Measurements from ENCODE around the gene RNF144B. TPM values are rescaled to one million over a fixed set of nuclear protein-coding genes. Genes with fewer than 3 reads are reported as not detected.
A peak's percentile ranks its signal among the peaks of the same experiment; 100 is the strongest.

The RNF144B gene
- total RNA-seq, 2 donors from 2014 or later = 9.4 to 11.9 TPM

DNA sequence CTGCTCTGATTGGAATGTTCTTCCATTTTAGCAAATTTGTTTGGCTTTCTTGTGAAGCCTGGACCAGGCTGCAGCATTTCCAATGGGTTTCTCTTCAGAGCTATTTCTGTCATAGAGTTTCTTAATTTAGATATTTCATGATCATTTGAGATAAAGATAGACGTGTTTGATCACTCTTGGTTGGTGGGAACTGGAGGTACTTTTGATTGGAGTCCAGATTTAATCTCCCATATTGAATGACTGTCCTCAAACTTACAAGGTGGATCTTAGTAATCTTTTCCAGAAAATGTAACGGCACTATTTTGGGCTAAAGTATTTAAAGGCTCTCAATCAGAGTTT lies 29.2 kb downstream of the RNF144B start:
- no peaks in the 10 kb centered on the region for H3K27me3 Mint-ChIP-seq (ENCODE audit: low read depth)
- peaks cover 2 to 8% of the 10 kb centered on the region in 2 donors for H3K9me3 Mint-ChIP-seq
- H3K27ac Mint-ChIP-seq = no peak overlapping the region
- no peak overlapping the region for H3K4me3 Mint-ChIP-seq
- DNase-seq (no peak), ATAC-seq (replicated peaks in 1 of 2) (no peak)
- peaks cover 3 to 5% of the 10 kb centered on the region in 2 donors for H3K36me3 Mint-ChIP-seq (ENCODE audit: insufficient read depth in 2 of 2)
- H3K4me1 Mint-ChIP-seq (ENCODE audit: low read depth) = peaks cover 19% of the 10 kb centered on the region

DNA sequence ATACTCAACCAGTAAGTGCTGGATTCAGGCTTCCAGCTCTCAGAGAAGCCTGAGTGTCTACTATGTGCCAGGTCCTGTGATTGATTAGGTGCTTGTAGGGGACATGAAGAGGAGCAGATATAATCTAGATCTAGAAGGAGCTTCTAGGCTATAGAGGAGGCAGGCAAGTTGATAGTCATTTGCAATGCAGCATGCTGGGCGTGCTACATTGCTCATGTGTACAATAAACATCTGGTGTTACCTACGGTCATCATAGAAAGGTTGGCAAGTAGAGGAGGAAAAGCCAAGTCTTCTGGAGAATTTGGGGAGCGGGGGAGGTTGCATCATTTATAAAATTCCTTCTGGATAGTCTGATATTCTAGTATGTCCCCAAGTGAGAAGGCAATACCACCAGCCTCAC lies 33.2 kb downstream of the RNF144B start:
- ATAC-seq (replicated peaks in 1 of 2) = no peak
- Mint-ChIP-seq H3K4me1 (ENCODE audit: low read depth) (peaks cover 10% of the 10 kb centered on the region), H3K27me3 (ENCODE audit: low read depth) (no peaks in the 10 kb centered on the region), H3K4me3 (no peak overlapping the region), H3K27ac (no peak overlapping the region), H3K36me3 (ENCODE audit: insufficient read depth in 2 of 2) (peaks cover 5% of the 10 kb centered on the region in 2 donors), H3K9me3 (peaks cover 4 to 8% of the 10 kb centered on the region in 2 donors)
- no peak for DNase-seq

DNA sequence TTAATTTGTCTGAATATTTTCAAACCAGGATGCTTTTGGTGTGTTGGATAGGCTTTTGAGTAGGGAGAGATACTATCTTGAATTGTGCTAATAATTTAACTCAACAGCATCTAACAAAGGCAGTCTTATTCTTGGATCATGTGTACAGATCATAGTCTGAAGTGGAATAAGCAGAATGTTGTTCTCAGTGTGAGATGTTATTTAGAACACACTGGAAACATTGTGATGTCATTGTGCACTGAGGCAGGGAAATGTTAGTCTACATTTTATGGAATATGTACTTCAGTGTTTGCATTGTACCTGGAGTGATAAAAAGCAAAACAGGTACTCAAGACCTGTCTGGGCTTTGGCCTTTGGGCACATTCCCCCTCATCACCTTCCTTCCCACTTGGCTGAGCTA lies 35.0 kb downstream of the RNF144B start:
- peaks cover 0 to 4% of the 10 kb centered on the region in 2 donors for H3K36me3 Mint-ChIP-seq (ENCODE audit: insufficient read depth in 2 of 2)

DNA sequence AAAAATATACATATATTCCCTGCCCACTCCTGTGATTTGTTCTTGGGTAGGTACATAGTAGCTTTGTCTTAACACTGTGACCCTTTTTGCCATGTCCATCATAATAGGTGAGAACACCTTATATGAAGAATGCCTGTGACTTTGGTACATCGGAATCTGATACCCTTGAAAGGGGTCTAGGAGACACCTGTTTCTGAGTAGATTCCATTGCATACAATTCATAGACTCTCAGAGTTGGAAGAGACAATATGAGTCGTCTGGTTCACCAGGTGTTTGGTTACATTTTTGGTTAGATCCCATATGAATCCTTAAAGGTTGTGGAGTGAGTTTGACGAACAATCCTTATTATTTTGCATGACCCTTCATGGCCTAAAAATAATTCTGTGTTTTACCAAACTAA lies 36.3 kb downstream of the RNF144B start:
- H3K4me1 Mint-ChIP-seq (ENCODE audit: low read depth) = peaks cover 23% of the 10 kb centered on the region
- no peak for DNase-seq
- no peaks in the 10 kb centered on the region for H3K27me3 Mint-ChIP-seq (ENCODE audit: low read depth)
- peaks cover 0 to 4% of the 10 kb centered on the region in 2 donors for H3K36me3 Mint-ChIP-seq (ENCODE audit: insufficient read depth in 2 of 2)
- H3K4me3 Mint-ChIP-seq = no peak overlapping the region
- ATAC-seq (replicated peaks in 1 of 2) = no peak
- H3K9me3 Mint-ChIP-seq = peaks cover 2% of the 10 kb centered on the region in 2 donors
- no peak overlapping the region for H3K27ac Mint-ChIP-seq

More for the DNA sequence above, 35.0 kb downstream of the RNF144B start:
- H3K4me3 Mint-ChIP-seq = no peak overlapping the region
- DNase-seq (no peak), ATAC-seq (replicated peaks in 1 of 2) (no peak)
- peaks cover 20% of the 10 kb centered on the region for H3K4me1 Mint-ChIP-seq (ENCODE audit: low read depth)
- peaks cover 2 to 7% of the 10 kb centered on the region in 2 donors for H3K9me3 Mint-ChIP-seq
- no peaks in the 10 kb centered on the region for H3K27me3 Mint-ChIP-seq (ENCODE audit: low read depth)
- no peak overlapping the region for H3K27ac Mint-ChIP-seq

DNA sequence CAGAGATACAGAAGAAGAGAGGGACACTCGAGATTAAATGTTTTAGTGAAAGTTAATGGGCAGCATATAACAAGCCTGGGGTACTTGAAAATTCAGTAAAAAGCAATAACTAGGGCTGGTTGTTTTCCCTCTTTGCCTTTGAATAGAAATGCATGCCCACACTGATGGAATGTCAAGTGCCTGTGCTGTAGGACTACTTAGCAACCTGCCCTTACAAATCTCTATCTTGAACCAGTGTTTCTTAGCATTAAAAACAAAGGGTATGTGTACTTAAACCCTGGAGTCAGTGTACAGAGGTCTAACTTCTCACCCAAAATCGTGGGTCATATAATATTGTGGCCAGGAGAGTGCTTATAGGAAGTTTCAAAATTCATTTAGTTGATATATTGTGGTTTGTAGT lies 37.1 kb downstream of the RNF144B start:
- DNase-seq (no peak), ATAC-seq (replicated peaks in 1 of 2) (no peak)
- Mint-ChIP-seq H3K4me3 (no peak overlapping the region), H3K36me3 (ENCODE audit: insufficient read depth in 2 of 2) (peaks cover under 1 to 2% of the 10 kb centered on the region in 2 donors), H3K27me3 (ENCODE audit: low read depth) (no peaks in the 10 kb centered on the region), H3K4me1 (ENCODE audit: low read depth) (peaks cover 23% of the 10 kb centered on the region), H3K27ac (no peak overlapping the region), H3K9me3 (peaks cover 2% of the 10 kb centered on the region in 2 donors)

DNA sequence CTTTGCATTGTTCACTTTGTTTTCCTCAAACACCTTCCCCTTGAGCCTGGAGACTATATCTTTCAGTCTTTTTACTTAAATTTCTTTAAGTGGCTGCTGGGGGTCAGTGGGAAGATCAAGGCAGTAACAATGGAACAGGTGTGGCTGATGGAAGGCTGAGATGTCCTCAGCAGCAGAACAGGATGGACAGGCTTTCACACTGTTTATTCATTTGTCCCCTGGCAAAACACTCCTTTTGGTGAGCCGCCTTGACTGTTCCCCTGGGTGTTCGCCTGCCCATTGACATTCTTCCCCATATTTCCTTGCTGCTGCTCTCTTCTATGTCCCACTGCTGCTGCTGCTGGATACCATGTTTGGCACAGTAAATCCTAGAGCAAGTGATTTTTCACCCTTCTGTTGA lies 38.1 kb downstream of the RNF144B start:
- peaks cover 2% of the 10 kb centered on the region in 2 donors for H3K9me3 Mint-ChIP-seq
- no peaks in the 10 kb centered on the region for H3K27me3 Mint-ChIP-seq (ENCODE audit: low read depth)
- ATAC-seq (replicated peaks in 1 of 2) = no peak
- no peak overlapping the region for H3K4me3 Mint-ChIP-seq
- H3K27ac Mint-ChIP-seq = no peak overlapping the region
- H3K36me3 Mint-ChIP-seq (ENCODE audit: insufficient read depth in 2 of 2) = peaks cover 2 to 3% of the 10 kb centered on the region in 2 donors
- no peak for DNase-seq
- H3K4me1 Mint-ChIP-seq (ENCODE audit: low read depth) = peaks cover 23% of the 10 kb centered on the region

DNA sequence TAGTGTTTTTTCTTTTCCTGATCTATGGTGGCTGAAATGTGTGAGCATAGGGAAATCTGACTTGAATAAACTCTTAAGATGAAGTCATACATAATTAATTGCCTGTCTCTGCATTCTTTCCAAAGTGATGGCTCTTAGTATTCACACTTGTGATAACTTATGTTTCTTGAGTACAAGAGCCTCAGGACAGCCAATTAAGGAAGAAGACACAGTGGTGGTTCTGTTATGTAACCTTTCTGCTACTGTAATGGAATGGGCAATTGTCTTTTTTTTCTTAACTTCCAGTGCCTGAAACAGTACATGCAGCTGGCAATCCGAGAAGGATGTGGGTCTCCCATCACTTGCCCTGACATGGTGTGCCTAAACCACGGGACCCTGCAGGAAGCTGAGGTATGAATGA lies 40.1 kb downstream of the RNF144B start:
- no peak overlapping the region for H3K27ac Mint-ChIP-seq
- no peak overlapping the region for H3K4me3 Mint-ChIP-seq
- peaks cover 2% of the 10 kb centered on the region in 2 donors for H3K9me3 Mint-ChIP-seq
- H3K27me3 Mint-ChIP-seq (ENCODE audit: low read depth) = no peaks in the 10 kb centered on the region
- no peak for DNase-seq
- ATAC-seq (replicated peaks in 1 of 2) = no peak
- peaks cover 23% of the 10 kb centered on the region for H3K4me1 Mint-ChIP-seq (ENCODE audit: low read depth)
- H3K36me3 Mint-ChIP-seq (ENCODE audit: insufficient read depth in 2 of 2) = peaks cover 2 to 3% of the 10 kb centered on the region in 2 donors

DNA sequence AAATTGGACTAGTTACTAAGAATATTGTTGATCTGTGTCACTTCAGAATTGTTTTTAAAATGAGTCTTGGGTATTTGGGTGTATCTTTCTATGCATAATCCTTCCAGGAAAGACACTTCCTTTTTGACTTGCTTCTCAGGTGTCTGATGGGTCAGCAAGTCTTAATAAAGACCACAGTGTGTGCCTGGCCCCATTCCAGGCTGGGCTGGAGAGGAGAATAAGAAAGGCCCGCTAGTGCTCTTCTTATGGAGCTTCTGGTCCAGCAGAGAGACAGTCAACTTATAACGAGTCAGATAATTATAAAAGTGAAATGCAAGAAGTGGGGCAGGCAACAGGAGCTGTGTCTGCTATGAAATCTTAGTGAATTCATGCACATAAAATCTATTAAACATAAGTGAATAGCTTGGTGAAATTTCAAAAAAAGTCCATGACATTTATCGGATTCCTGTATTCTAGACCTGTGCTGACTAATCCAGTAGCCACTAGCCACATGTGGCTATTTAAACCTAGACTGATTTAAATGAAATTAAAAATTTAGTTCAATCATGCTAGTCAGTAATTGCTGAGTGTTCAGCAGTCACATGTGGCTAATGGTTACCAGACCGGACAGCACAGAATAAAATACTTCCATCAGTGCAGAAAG lies 42.6 kb downstream of the RNF144B start:
- no peak for DNase-seq
- no peak overlapping the region for H3K27ac Mint-ChIP-seq
- H3K36me3 Mint-ChIP-seq (ENCODE audit: insufficient read depth in 2 of 2) = peaks cover 0 to 5% of the 10 kb centered on the region in 2 donors
- ATAC-seq (replicated peaks in 1 of 2) = no peak
- no peak overlapping the region for H3K4me3 Mint-ChIP-seq
- no peaks in the 10 kb centered on the region for H3K27me3 Mint-ChIP-seq (ENCODE audit: low read depth)
- H3K4me1 Mint-ChIP-seq (ENCODE audit: low read depth) = peaks cover 30% of the 10 kb centered on the region
- H3K9me3 Mint-ChIP-seq = peaks cover 0 to 2% of the 10 kb centered on the region in 2 donors

DNA sequence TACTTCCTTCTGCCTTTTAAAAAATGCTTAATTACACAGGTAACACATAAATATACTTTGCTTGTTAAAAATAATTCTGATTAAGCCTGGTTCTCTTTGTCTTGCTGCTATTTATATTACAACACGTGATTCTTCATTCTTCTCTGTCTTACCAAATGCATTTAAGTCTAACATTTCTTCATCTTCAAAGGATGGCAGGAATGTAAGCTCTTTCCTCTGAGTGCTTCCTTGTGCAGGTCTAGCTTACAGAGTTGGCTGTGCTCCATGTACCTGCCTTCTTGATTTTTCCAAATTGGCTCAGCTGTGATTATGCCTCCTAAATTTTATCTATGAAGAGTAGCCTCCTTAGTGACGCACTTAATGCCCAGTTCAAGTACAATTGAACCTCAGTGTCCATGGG lies 44.4 kb downstream of the RNF144B start:
- H3K4me3 Mint-ChIP-seq = no peak overlapping the region
- H3K9me3 Mint-ChIP-seq = no peaks in the 10 kb centered on the region
- no peak for ATAC-seq (replicated peaks in 1 of 2)
- H3K27me3 Mint-ChIP-seq (ENCODE audit: low read depth) = no peaks in the 10 kb centered on the region
- peaks cover 0 to 5% of the 10 kb centered on the region in 2 donors for H3K36me3 Mint-ChIP-seq (ENCODE audit: insufficient read depth in 2 of 2)
- peaks cover 16% of the 10 kb centered on the region for H3K4me1 Mint-ChIP-seq (ENCODE audit: low read depth)
- no peak overlapping the region for H3K27ac Mint-ChIP-seq
- no peak for DNase-seq

DNA sequence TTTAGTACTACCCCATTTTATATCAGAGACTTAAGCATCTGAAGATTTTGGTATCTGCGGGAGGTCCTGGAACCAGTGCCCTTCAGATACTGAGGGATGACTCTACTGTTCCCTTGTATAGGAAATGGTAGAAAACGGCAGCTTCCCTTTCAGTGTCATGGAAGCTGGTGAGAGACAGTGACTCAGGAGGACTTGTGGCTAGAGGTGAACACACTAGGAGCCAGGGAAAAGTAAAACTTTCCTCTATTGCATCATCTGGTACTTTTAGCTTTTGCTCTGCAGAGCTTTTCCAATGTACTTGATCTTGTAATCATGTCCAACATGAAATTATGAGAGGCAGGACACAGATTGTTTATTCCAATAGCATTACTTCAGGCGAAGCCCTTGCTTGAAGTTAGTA lies 45.0 kb downstream of the RNF144B start:
- H3K4me1 Mint-ChIP-seq (ENCODE audit: low read depth) = peaks cover 10% of the 10 kb centered on the region
- H3K4me3 Mint-ChIP-seq = no peak overlapping the region
- H3K27ac Mint-ChIP-seq = no peak overlapping the region
- ATAC-seq (replicated peaks in 1 of 2) (no peak), DNase-seq (no peak)
- H3K36me3 Mint-ChIP-seq (ENCODE audit: insufficient read depth in 2 of 2) = peaks cover 0 to 5% of the 10 kb centered on the region in 2 donors
- H3K27me3 Mint-ChIP-seq (ENCODE audit: low read depth) = no peaks in the 10 kb centered on the region
- no peaks in the 10 kb centered on the region for H3K9me3 Mint-ChIP-seq

DNA sequence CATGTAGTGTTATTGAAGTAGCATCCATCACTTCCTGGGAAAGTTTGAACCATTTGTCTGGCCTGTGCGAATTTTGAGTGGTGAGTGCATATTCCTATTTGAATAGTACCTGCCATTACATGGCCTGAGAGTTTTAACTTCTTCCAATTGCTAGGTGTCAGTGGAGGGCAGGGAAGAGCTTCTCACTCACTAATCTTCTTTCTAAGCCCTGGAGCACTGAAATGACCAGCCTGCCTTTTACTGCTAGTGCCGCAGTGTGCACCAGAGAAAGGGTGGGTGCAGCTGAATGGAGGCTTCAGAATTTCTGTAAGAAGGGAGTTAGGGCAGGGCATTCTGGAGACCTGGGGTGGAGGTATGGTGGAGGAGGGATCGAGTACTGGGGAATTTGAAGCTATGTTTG lies 45.5 kb downstream of the RNF144B start:
- no peaks in the 10 kb centered on the region for H3K27me3 Mint-ChIP-seq (ENCODE audit: low read depth)
- H3K4me1 Mint-ChIP-seq (ENCODE audit: low read depth) = peaks cover 7% of the 10 kb centered on the region
- ATAC-seq (replicated peaks in 1 of 2) = no peak
- H3K27ac Mint-ChIP-seq = no peak overlapping the region
- H3K4me3 Mint-ChIP-seq = no peak overlapping the region
- H3K36me3 Mint-ChIP-seq (ENCODE audit: insufficient read depth in 2 of 2) = peaks cover 0 to 5% of the 10 kb centered on the region in 2 donors
- no peak for DNase-seq
- no peaks in the 10 kb centered on the region for H3K9me3 Mint-ChIP-seq

DNA sequence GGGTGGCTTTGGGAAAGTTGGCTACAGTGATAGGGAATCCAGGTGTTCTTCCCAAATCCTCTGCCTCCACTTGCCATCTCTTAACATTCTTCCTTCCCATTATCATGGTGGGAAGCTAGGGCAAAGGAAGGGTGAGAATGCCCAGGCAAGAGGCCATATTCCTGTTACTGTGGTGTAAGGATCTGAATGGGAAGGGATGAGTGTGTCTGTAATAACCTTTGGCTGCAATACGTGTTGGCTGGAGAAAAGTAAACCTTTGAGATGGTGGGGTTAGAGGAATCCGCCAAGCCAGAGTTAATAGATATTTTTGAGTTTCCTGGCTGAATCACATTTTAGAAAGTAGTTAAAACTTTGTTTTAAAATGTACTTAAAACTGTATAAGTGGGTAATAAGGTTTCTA lies 45.9 kb downstream of the RNF144B start:
- peaks cover 7% of the 10 kb centered on the region for H3K4me1 Mint-ChIP-seq (ENCODE audit: low read depth)
- ATAC-seq (replicated peaks in 1 of 2) (no peak), DNase-seq (no peak)
- no peaks in the 10 kb centered on the region for H3K27me3 Mint-ChIP-seq (ENCODE audit: low read depth)
- no peaks in the 10 kb centered on the region for H3K9me3 Mint-ChIP-seq
- no peak overlapping the region for H3K4me3 Mint-ChIP-seq
- no peak overlapping the region for H3K27ac Mint-ChIP-seq
- H3K36me3 Mint-ChIP-seq (ENCODE audit: insufficient read depth in 2 of 2) = peaks cover 0 to 5% of the 10 kb centered on the region in 2 donors

DNA sequence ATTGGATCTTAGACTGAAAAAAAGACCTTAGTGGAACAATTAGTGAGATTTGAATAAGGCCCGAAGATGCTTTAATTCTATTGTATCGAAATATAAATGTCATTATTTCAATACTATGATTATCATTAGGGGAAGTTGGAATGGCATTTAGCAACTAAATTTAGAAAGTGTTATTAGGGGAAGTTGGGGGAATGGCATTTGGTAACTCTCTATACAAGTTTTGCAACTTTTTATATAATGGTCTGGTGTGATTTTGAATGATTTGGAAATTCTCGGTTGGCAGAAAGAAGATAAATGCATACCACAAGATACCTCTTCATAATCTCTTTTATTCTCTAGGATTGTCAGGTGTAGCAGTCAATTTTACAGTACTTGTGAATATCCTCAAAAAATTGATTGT lies 49.2 kb downstream of the RNF144B start:
- ATAC-seq (replicated peaks in 1 of 2) = no peak
- Mint-ChIP-seq H3K9me3 (no peaks in the 10 kb centered on the region), H3K4me1 (ENCODE audit: low read depth) (peaks cover 24% of the 10 kb centered on the region), H3K4me3 (no peak overlapping the region), H3K27ac (no peak overlapping the region), H3K27me3 (ENCODE audit: low read depth) (no peaks in the 10 kb centered on the region), H3K36me3 (ENCODE audit: insufficient read depth in 2 of 2) (peaks cover 0 to 2% of the 10 kb centered on the region in 2 donors)
- no peak for DNase-seq

DNA sequence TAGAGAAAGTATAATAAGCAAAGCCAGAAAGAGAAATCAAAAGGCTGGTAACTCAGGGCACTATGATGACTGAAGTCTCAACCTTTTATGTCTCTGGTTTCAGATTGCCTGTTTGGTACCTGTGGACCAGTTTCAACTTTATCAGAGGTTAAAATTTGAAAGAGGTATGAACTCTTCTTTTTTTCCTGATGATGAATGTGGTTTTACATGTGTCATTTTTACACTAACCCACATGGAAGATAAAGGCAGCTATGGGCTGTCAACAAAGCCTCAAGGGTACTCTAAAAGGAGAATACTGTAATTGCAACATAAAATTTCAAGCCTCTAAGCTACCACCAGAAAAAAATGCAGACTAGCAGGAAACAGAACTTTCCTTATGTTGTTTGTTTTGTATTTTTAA lies 52.4 kb downstream of the RNF144B start:
- Mint-ChIP-seq H3K4me3 (peak overlapping the region in 1 of 2 donors; percentile 5), H3K27ac (no peak overlapping the region), H3K4me1 (ENCODE audit: low read depth) (peaks cover 17% of the 10 kb centered on the region), H3K36me3 (ENCODE audit: insufficient read depth in 2 of 2) (no peaks in the 10 kb centered on the region), H3K27me3 (ENCODE audit: low read depth) (no peaks in the 10 kb centered on the region), H3K9me3 (no peaks in the 10 kb centered on the region)
- DNase-seq (peak in 1 of 2 donors; percentile 4), ATAC-seq (replicated peaks in 1 of 2) (peak; percentile 82 to 92)

Measured in activated T-cell treated with anti-CD3 and anti-CD28 coated beads, Interleukin-2, amount 50 U/mL, for 72 hours (primary cell).